DND-41 (cell line): Measurements from ENCODE around the gene NUDT8.
"Not testable (repeated sequence)": the region's sequence is repeated elsewhere in the genome, so short reads cannot be mapped to it uniquely, and the experiment has no call there.

Experiments
- ATAC-seq: fragments of 200-7000 bp; cut with Tn5 transposase; 3 replicates; pipeline ENCODE4 v1.9.1; 2021; ENCODE audit warnings: low read depth; ENCODE audit not compliant: insufficient read depth
- DNase-seq: peaks from one replicate; pipeline ENCODE4 v3.0.0-alpha.2; 2020
- H2AFZ ChIP-seq: 2 replicates; pipeline ENCODE4 v1.6.0; 2012; ENCODE audit warnings: low read depth, low read length
- H3K27ac ChIP-seq: 2 replicates; pipeline ENCODE4 v1.5.1; 2012; ENCODE audit warnings: low read length, inconsistent platforms
- H3K27me3 ChIP-seq: fragments of 200-600 bp; sonication (generic); 2 replicates; pipeline ENCODE4 v1.6.0; 2012; ENCODE audit warnings: low read length, mild to moderate bottlenecking, inconsistent platforms; ENCODE audit not compliant: insufficient read depth, poor library complexity
- H3K36me3 ChIP-seq: 2 replicates; pipeline ENCODE4 v1.5.1; 2012; ENCODE audit warnings: low read length, inconsistent platforms; ENCODE audit not compliant: insufficient read depth
- H3K4me1 ChIP-seq: 2 replicates; pipeline ENCODE4 v1.5.1; 2012; ENCODE audit warnings: mild to moderate bottlenecking, low read length; ENCODE audit not compliant: insufficient read depth
- H3K4me2 ChIP-seq: 2 replicates; pipeline ENCODE4 v1.6.0; 2012; ENCODE audit warnings: mild to moderate bottlenecking, moderate library complexity, low read length, inconsistent platforms; ENCODE audit not compliant: insufficient read depth
- H3K4me3 ChIP-seq, 2 experiments: fragments of 200-600 bp in 1 of 2; shearing (Covaris generic) in 1 of 2; 2 replicates each; pipeline ENCODE4 v1.5.1; 2012 to 2016; ENCODE audit warnings: inconsistent platforms in 2 of 2, low read length in 2 of 2, mild to moderate bottlenecking in 2 of 2, low read depth in 1 of 2, moderate library complexity in 1 of 2
- H3K79me2 ChIP-seq: 2 replicates; pipeline ENCODE4 v1.6.0; 2012; ENCODE audit warnings: low read length, inconsistent platforms; ENCODE audit not compliant: insufficient read depth
- H3K9ac ChIP-seq: 2 replicates; pipeline ENCODE4 v1.6.0; 2012; ENCODE audit warnings: low read depth, mild to moderate bottlenecking, inconsistent platforms, low read length, moderate library complexity
- H3K9me3 ChIP-seq: 2 replicates; pipeline ENCODE4 v1.5.1; 2012; ENCODE audit warnings: low read length, moderate library complexity, mild to moderate bottlenecking, inconsistent platforms; ENCODE audit not compliant: insufficient read depth, severe bottlenecking
- H4K20me1 ChIP-seq: 2 replicates; pipeline ENCODE4 v1.6.0; 2012; ENCODE audit warnings: low read length; ENCODE audit not compliant: insufficient read depth

Gene NUDT8

DNA sequence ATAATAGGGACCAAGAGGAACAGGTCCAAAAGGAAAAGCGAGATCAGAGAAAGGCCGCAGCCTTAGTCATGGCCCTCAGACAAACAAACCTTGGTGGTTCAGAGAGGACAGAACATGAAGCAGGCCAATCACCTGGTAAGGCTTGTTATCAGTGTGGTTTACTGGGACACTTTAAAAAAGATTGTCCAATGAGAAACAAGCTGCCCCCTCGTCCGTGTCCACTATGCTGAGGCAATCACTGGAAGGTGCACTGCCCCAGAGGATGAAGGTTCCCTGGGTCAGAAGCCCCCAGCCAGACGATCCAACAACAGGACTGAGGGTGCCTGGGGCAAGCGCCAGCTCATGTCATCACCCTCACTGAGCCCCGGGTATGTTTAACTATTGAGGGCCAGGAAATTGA is 6.8 kb downstream of the NUDT8 start:
- not testable (repeated sequence) for H3K4me3 ChIP-seq, DNase-seq, H2AFZ ChIP-seq, ATAC-seq, H3K27me3 ChIP-seq, H3K9me3 ChIP-seq, H3K4me2 ChIP-seq, H4K20me1 ChIP-seq, H3K27ac ChIP-seq, H3K9ac ChIP-seq
- Histone ChIP-seq H3K36me3 (peaks cover 16% of the 10 kb centered on the region), H3K79me2 (peaks cover 21% of the 10 kb centered on the region), H3K4me1 (peaks cover 57% of the 10 kb centered on the region)

DNA sequence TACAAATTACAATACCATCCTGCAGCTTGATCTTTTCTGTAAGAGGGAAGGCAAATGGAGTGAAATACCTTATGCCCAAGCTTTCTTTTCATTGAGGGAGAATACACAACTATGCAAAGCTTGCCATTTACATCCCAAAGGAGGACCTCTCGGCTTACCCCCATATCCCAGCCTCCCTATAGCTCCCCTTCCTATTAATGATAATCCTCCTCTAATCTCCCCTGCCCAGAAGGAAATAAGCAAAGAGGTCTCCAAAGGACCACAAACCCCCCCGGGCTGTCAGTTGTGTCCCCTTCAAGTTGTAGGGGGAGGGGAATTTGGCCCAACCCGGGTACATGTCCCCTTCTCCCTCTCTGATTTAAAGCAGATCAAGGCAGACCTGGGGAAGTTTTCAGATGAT is 7.8 kb downstream of the NUDT8 start:
- H3K4me1 ChIP-seq = peaks cover 53% of the 10 kb centered on the region
- H4K20me1 ChIP-seq, H2AFZ ChIP-seq, H3K36me3 ChIP-seq, H3K9me3 ChIP-seq, H3K27ac ChIP-seq, ATAC-seq, H3K27me3 ChIP-seq, DNase-seq: not testable (repeated sequence)
- peak overlapping the region; percentile 55 for H3K4me2 ChIP-seq
- 0 out of 2 replicates have a peak overlapping the region, but pooled peaks have one; percentile 61 for H3K9ac ChIP-seq
- H3K79me2 ChIP-seq = peaks cover 19% of the 10 kb centered on the region
- peak overlapping the region in 1 of 2 experiments; percentile 58; a peak in 2 of 4 replicates for H3K4me3 ChIP-seq

DNA sequence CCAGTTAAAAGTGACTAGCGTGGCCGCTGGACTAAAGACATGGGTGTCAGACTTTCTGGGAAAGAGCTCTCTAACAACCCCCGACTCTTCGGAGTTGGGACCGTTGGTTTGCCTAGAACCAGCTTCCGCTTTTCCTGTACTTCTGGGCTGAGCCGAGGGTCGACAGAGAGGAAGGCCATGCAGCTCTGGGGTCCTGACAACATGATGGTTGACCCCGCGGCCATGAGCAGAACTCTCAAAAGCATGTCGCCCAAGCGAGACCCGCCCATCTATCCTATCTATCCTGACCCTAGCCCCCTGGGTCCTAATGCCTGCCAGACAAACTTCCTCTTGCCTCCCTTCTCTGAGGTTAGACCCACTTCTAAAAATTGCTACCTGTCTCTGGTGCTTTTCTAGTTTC is 9.1 kb downstream of the NUDT8 start:
- peak; percentile 71 for DNase-seq
- peaks cover 19% of the 10 kb centered on the region for H3K79me2 ChIP-seq
- peak overlapping the region; percentile 64 for H2AFZ ChIP-seq

DNA sequence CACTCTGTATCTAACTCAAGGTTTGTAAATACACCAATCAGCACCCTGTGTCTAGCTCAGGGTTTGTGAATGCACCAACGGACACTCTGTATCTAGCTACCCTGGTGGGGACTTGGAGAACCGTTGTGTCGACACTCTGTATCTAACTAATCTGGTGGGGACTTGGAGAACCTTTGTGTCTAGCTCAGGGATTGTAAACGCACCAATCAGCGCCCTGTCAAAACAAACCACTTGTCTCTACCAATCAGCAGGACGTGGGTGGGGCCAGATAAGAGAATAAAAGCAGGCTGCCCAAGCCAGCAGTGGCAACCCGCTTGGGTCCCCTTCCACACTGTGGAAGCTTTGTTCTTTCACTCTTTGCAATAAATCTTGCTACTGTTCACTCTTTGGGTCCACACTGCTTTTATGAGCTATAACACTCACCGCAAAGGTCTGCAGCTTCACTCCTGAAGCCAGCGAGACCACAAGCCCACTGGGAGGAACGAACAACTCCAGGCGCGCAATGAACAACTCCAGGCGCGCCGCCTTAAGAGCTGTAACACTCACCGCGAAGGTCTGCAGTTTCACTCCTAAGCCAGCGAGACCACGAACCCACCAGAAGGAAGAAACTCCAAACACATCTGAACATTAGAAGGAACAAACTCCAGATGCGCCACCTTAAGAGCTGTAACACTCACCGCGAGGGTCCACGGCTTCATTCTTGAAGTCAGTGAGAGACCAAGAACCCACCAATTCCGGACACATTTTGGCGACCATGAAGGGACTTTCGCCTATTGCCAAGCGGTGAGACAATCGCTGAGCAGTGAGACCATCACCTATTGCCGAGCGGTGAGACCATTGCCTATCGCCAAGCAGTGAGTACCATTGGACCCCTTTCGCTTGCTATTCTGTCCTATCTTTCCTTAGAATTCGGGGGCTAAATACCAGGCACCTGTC is 9.8 kb downstream of the NUDT8 start:
- Histone ChIP-seq H3K4me3 (peak overlapping the region; percentile 17 to 58; a peak in 3 of 4 replicates), H3K9ac (peak overlapping the region; percentile 61)

More for the DNA sequence above, 9.1 kb downstream of the NUDT8 start:
- 0 out of 3 replicates have a peak, but pooled peaks have one; percentile 35 for ATAC-seq
- not testable (repeated sequence) for H3K27me3 ChIP-seq, H3K9me3 ChIP-seq, H3K36me3 ChIP-seq, H4K20me1 ChIP-seq
- Histone ChIP-seq H3K4me3 (peak overlapping the region; percentile 17 to 58; a peak in 3 of 4 replicates), H3K4me2 (peak overlapping the region; percentile 55), H3K4me1 (peaks cover 46% of the 10 kb centered on the region), H3K27ac (peak overlapping the region; percentile 81), H3K9ac (peak overlapping the region; percentile 61)

DNA sequence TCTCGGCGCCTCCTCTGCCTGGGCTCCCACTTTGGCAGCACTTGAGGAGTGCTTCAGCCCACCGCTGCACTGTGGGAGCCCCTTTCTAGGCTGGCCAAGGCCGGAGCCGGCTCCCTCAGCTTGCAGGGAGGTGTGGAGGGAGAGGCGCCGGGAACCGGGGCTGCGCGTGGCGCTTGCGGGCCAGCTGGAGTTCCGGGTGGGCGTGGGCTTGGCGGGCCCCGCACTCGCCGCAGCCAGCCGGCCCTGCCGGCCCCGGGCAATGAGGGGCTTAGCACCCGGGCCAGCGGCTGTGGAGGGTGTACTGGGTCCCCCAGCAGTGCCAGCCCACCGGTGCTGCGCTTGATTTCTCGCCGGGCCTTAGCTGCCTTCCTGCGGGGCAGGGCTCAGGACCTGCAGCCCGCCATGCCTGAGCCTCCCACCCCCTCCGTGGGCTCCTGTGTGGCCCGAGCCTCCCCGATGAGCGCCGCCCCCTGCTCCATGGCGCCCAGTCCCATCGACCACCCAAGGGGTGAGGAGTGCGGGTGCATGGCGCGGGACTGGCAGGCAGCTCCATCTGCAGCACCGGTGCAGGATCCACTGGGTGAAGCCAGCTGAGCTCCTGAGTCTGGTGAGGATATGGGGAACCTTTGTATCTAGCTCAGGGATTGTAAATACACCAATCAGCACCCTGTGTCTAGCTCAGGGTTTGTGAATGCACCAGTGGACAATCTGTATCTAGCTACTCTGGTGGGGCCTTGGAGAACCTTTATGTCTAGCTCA is 10.7 kb downstream of the NUDT8 start:
- Histone ChIP-seq H3K4me2 (peak overlapping the region; percentile 55; the same call in 1 of the 2 replicates), H3K79me2 (peaks cover 19% of the 10 kb centered on the region), H3K4me3 (peak overlapping the region in 1 of 2 experiments; percentile 58; a peak in 1 of 4 replicates), H3K4me1 (peaks cover 51% of the 10 kb centered on the region), H3K27ac (peak overlapping the region; percentile 65)
- H3K27me3 ChIP-seq, H3K9me3 ChIP-seq, ATAC-seq, H3K9ac ChIP-seq, H4K20me1 ChIP-seq, H3K36me3 ChIP-seq, DNase-seq, H2AFZ ChIP-seq: not testable (repeated sequence)

More for the DNA sequence above, 9.8 kb downstream of the NUDT8 start:
- DNase-seq = peak; percentile 83
- Histone ChIP-seq H3K4me2 (peak overlapping the region; percentile 55), H3K4me1 (peaks cover 46% of the 10 kb centered on the region), H3K27ac (peak overlapping the region; percentile 81), H3K79me2 (peaks cover 19% of the 10 kb centered on the region), H2AFZ (peak overlapping the region; percentile 64)
- ATAC-seq = peak; percentile 69
- H3K9me3 ChIP-seq, H3K36me3 ChIP-seq, H4K20me1 ChIP-seq, H3K27me3 ChIP-seq: not testable (repeated sequence)
